Mucosa of stomach (tissue), 1 donor: Measurements from ENCODE around the gene PANK4.

ENCODE experiments used
- H3K27me3 ChIP-seq: one replicate; pipeline ENCODE4 v1.7.0; 2013; ENCODE audit warnings: mild to moderate bottlenecking, low read length; ENCODE audit not compliant: control insufficient read depth, insufficient read depth
- H3K36me3 ChIP-seq: one replicate; pipeline ENCODE4 v1.7.0; 2013; ENCODE audit warnings: low read length; ENCODE audit not compliant: control insufficient read depth, insufficient read depth
- H3K4me1 ChIP-seq: one replicate; pipeline ENCODE4 v1.7.0; 2013; ENCODE audit warnings: mild to moderate bottlenecking, low read length; ENCODE audit not compliant: control insufficient read depth, insufficient read depth
- H3K4me3 ChIP-seq: one replicate; pipeline ENCODE4 v1.7.0; 2013; ENCODE audit warnings: low read length
- H3K9ac ChIP-seq: one replicate; pipeline ENCODE4 v1.7.0; 2013; ENCODE audit warnings: mild to moderate bottlenecking, low read length, moderate library complexity
- H3K9me3 ChIP-seq: one replicate; pipeline ENCODE4 v1.7.0; 2013; ENCODE audit warnings: mild to moderate bottlenecking, low read length, moderate library complexity; ENCODE audit not compliant: control insufficient read depth
- donor health status: Pancreatic carcinoma.

The PANK4 gene

GRCh38 chr1:2528611-2528965 is 2.2 kb upstream of the PANK4 start:
- Histone ChIP-seq H3K4me1 (peaks cover 55% of the 10 kb centered on the region), H3K36me3 (no peaks in the 10 kb centered on the region), H3K9ac (no peak overlapping the region), H3K4me3 (no peak overlapping the region), H3K27me3 (peaks cover 60% of the 10 kb centered on the region), H3K9me3 (no peaks in the 10 kb centered on the region)

- Histone ChIP-seq H3K27me3 (peaks cover 56% of the 10 kb centered on the region), H3K36me3 (no peaks in the 10 kb centered on the region), H3K4me1 (peaks cover 55% of the 10 kb centered on the region), H3K9me3 (no peaks in the 10 kb centered on the region), H3K4me3 (no peak overlapping the region), H3K9ac (no peak overlapping the region)
Observed at GRCh38 chr1:2528016-2528415, 1.6 kb upstream of the PANK4 start.

- peaks cover 55% of the 10 kb centered on the region for H3K4me1 ChIP-seq
Observed at GRCh38 chr1:2527556-2527860, 1.1 kb upstream of the PANK4 start.

GRCh38 chr1:2526824-2527555 is 594 bp upstream of the PANK4 start:
- Histone ChIP-seq H3K4me1 (peaks cover 55% of the 10 kb centered on the region), H3K27me3 (peaks cover 48% of the 10 kb centered on the region), H3K9me3 (no peaks in the 10 kb centered on the region), H3K36me3 (no peaks in the 10 kb centered on the region), H3K9ac (no peak overlapping the region), H3K4me3 (no peak overlapping the region)

More at GRCh38 chr1:2527556-2527860, 1.1 kb upstream of the PANK4 start:
- Histone ChIP-seq H3K9ac (no peak overlapping the region), H3K9me3 (no peaks in the 10 kb centered on the region), H3K36me3 (no peaks in the 10 kb centered on the region), H3K4me3 (no peak overlapping the region), H3K27me3 (peaks cover 51% of the 10 kb centered on the region)

GRCh38 chr1:2525572-2525919 is 850 bp downstream of the PANK4 start:
- Histone ChIP-seq H3K9me3 (no peaks in the 10 kb centered on the region), H3K9ac (peak overlapping the region; percentile 74), H3K27me3 (peaks cover 33% of the 10 kb centered on the region), H3K4me3 (peak overlapping the region; percentile 71), H3K36me3 (no peaks in the 10 kb centered on the region), H3K4me1 (peaks cover 44% of the 10 kb centered on the region)

- H3K4me3 ChIP-seq = no peak overlapping the region
- no peaks in the 10 kb centered on the region for H3K9me3 ChIP-seq
- H3K36me3 ChIP-seq = no peaks in the 10 kb centered on the region
- peaks cover 36% of the 10 kb centered on the region for H3K4me1 ChIP-seq
- H3K27me3 ChIP-seq = peaks cover 23% of the 10 kb centered on the region
- H3K9ac ChIP-seq = peak overlapping the region; percentile 74
Observed at GRCh38 chr1:2523891-2524609, 2.3 kb downstream of the PANK4 start.

GRCh38 chr1:2523191-2523890 is 3.1 kb downstream of the PANK4 start:
- H3K9me3 ChIP-seq = no peaks in the 10 kb centered on the region
- H3K27me3 ChIP-seq = peaks cover 16% of the 10 kb centered on the region
- peaks cover 29% of the 10 kb centered on the region for H3K4me1 ChIP-seq
- no peak overlapping the region for H3K9ac ChIP-seq
- no peak overlapping the region for H3K4me3 ChIP-seq
- H3K36me3 ChIP-seq = no peaks in the 10 kb centered on the region

GRCh38 chr1:2522230-2522629 is 4.2 kb downstream of the PANK4 start:
- Histone ChIP-seq H3K4me3 (no peak overlapping the region), H3K4me1 (peaks cover 24% of the 10 kb centered on the region), H3K36me3 (no peaks in the 10 kb centered on the region), H3K27me3 (peaks cover 5% of the 10 kb centered on the region), H3K9ac (no peak overlapping the region), H3K9me3 (no peaks in the 10 kb centered on the region)

- H3K9me3 ChIP-seq = no peaks in the 10 kb centered on the region
- no peaks in the 10 kb centered on the region for H3K27me3 ChIP-seq
- no peak overlapping the region for H3K4me3 ChIP-seq
- no peak overlapping the region for H3K9ac ChIP-seq
- peaks cover 18% of the 10 kb centered on the region for H3K4me1 ChIP-seq
- H3K36me3 ChIP-seq = no peaks in the 10 kb centered on the region
Observed at GRCh38 chr1:2520806-2521205, 5.6 kb downstream of the PANK4 start.

- no peak overlapping the region for H3K9ac ChIP-seq
- peaks cover 15% of the 10 kb centered on the region for H3K4me1 ChIP-seq
- H3K4me3 ChIP-seq = no peak overlapping the region
- no peaks in the 10 kb centered on the region for H3K36me3 ChIP-seq
- H3K27me3 ChIP-seq = no peaks in the 10 kb centered on the region
- H3K9me3 ChIP-seq = no peaks in the 10 kb centered on the region
Observed at GRCh38 chr1:2520206-2520605, 6.2 kb downstream of the PANK4 start.

GRCh38 chr1:2519729-2520128 is 6.7 kb downstream of the PANK4 start:
- H3K9me3 ChIP-seq = no peaks in the 10 kb centered on the region
- H3K36me3 ChIP-seq = no peaks in the 10 kb centered on the region
- H3K27me3 ChIP-seq = no peaks in the 10 kb centered on the region
- H3K4me1 ChIP-seq = peaks cover 11% of the 10 kb centered on the region
- no peak overlapping the region for H3K4me3 ChIP-seq
- no peak overlapping the region for H3K9ac ChIP-seq

GRCh38 chr1:2519029-2519685 is 7.2 kb downstream of the PANK4 start:
- no peak overlapping the region for H3K4me3 ChIP-seq
- peaks cover 6% of the 10 kb centered on the region for H3K4me1 ChIP-seq
- H3K9me3 ChIP-seq = no peaks in the 10 kb centered on the region
- no peaks in the 10 kb centered on the region for H3K27me3 ChIP-seq
- H3K9ac ChIP-seq = no peak overlapping the region
- H3K36me3 ChIP-seq = no peaks in the 10 kb centered on the region
